Activated CD4-positive, alpha-beta T cell treated with anti-CD3 and anti-CD28 coated beads, Interleukin-2, Interleukin-4, amounts not matched to agents 100 ng/mL and 50 ng/mL, durations not matched to agents 16 hours and 8 hours (primary cell): ENCODE results near the gene ARSK.
A peak's percentile ranks its signal among the peaks of the same experiment; 100 is the strongest.

Experiments
- DNase-seq: peaks from one replicate; pipeline ENCODE4 v3.0.0-alpha.2; 2020; ENCODE audit warnings: low spot score

The ARSK gene, protein sequence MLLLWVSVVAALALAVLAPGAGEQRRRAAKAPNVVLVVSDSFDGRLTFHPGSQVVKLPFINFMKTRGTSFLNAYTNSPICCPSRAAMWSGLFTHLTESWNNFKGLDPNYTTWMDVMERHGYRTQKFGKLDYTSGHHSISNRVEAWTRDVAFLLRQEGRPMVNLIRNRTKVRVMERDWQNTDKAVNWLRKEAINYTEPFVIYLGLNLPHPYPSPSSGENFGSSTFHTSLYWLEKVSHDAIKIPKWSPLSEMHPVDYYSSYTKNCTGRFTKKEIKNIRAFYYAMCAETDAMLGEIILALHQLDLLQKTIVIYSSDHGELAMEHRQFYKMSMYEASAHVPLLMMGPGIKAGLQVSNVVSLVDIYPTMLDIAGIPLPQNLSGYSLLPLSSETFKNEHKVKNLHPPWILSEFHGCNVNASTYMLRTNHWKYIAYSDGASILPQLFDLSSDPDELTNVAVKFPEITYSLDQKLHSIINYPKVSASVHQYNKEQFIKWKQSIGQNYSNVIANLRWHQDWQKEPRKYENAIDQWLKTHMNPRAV

DNA sequence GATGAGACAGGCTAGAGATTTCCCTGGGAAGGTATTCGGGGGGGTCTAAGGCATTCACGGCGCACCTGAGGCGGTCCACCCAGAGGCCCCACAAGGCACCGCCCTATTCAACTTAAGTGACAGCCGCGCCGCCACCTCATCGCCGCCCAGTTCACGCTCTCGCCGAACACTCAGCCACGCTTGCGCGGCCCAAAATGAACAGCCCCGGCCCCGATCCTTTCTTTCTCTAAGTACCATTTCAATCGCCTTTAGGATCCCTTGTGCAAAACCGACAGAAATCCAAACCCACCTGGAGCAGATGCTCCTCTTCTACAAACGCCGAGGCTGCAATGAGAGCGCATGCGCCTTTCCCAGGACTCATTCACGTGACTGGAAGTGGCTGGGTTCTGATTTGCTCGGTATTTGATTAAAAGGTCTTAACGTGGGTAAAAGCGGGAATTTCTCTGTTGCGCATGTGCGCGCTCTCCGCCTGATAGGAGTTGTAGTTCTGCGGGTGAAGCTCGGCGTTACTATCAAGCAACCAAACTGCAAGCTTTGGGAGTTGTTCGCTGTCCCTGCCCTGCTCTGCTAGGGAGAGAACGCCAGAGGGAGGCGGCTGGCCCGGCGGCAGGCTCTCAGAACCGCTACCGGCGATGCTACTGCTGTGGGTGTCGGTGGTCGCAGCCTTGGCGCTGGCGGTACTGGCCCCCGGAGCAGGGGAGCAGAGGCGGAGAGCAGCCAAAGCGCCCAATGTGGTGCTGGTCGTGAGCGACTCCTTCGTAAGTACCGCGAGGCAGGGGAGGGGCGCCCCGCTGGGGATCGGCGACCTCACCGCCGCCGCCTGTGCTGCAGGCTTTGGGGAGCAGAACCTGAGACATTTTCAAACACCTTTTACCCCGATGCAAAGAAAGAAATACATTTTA, at the start of gene ARSK, which contains the start of gene SKIC3:
Gene ARSK (plus strand): TSS at position 455 of the 902 bp plus-strand sequence. CDS start 178 bp downstream, at position 633.
Gene SKIC3 (minus strand): TSS at position 331 of the 902 bp plus-strand sequence. CDS start 7,827 bp downstream, outside the sequence.
- DNase-seq: peak; percentile 97

DNA sequence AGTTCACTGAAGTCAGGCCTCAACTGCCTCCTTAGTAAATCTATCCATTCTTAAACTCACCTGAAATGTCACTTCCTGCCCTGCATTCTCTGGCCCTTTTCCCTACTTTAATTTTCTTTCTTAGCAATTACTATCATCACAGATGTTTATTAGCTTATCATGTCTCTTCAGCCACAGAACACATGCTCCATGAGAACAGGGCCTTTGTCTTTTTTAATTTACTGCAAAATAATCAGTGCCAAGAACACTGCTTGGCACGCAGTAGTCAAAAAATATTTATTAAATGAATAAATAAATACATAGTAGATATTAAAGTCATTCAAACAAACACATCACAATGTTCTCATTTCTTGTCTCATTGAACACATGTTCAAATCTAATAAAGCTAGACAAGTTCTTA, 46.4 kb upstream of the ARSK start:
- no peak for DNase-seq

DNA sequence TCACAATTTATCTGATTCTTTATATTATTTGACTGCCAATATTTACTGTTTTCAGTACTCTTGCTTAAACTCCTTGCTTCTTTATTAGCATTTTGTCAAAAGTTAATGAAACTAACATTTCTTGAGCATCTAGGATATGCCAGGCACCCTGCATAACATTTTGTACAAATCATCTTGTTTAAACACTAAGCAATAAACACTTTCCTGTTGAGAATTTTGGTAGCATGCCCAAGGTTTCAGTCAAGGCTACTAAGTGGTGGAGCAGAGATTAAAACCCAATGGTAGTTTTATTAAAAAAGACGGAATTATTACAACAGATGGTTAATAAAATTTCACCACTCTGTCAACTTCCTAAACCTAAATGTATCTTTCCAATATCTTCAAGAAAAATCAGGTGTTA, 43.3 kb upstream of the ARSK start:
- no peak for DNase-seq

DNA sequence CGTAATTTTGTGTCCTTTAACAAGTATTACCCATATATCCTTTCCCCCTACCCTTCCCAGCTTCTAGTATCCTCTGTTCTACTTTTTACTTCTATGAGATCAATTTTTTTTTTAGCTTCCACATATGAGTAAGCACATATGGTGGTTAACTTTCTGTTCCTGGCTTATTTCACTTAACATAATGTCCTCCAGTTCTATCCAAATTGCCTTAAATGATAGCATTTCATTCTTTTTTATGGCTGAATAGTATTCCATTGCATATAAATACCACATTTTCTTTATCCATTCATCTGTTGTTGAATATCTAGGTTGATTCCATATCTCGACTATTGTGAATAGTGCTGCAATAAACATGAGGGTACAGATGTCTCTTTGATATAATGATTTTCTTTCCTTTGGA, 36.5 kb upstream of the ARSK start:
- no peak for DNase-seq

DNA sequence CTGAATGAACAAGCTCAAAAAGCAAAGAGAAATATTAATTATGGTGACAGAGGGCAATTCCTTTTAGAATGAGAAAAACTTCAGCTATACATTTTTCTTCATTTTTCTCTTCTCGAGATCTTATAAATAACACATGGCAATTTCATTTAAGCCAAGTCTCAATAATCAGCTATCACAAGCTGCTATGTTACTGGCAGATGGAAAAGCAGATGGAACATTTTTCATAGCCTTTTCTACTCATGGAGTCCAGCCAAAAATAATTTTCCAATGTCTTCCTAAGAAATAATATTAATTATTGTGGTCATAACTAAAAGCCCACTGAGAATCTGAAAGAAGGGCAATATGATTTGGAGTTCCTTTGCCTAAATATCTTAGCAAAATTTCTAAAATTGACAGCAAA, 35.8 kb upstream of the ARSK start:
- no peak for DNase-seq

DNA sequence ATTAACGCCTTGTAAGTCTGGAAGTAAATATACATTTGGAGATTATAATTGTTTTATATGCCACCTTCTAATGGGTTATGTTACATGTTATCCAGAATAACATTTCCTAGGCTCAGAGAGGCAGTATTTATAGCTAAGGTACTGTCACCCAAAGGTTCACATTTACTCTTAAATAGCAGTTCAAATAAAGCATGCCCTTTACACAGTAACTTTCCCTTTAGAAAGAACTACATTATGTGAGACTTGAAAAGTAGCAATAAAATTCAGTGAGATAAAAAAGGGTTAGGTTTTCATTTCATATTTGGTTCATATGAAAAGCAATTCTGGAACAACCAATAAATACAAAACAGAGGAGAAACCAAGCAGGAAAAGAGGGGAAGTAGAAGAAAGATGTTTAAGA, 35.2 kb upstream of the ARSK start:
- DNase-seq: no peak

DNA sequence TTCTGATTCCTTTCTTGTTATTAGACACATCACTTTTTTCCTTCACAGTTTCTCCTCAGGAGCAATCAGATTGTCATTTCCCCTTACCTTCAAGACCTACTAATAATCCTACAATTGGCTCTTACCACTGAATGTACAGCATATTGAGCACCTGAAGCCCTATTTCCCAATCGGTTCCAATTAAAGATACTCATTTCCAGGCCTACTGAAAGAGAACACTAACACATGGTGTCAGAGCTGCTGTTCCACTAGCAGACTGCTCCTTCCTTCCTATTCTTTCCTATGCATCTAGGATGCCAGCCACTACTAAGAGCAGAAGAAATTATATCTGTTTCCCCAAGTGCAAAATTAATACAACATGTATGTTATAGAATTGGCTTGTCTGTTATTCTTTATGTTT, 34.7 kb upstream of the ARSK start:
- no peak for DNase-seq

DNA sequence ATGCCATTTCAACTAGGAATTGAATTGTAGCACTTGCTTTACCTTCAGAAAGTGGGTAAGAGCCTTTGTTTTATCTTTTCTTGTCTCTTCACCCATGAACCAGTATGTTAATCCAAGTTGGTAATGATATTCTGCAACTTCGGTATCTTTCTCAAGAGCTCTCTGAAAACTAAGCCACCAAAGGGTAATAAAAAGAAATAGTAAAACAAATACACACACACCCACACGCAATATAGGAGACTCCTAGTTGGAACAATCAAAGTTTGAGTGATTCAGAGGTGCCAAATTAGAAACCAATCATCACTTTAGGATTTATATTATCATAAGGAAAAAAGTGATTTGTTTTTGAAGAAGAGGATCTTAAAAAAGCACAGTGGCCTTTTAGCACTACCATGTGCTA, 30.5 kb upstream of the ARSK start:
- DNase-seq: no peak

DNA sequence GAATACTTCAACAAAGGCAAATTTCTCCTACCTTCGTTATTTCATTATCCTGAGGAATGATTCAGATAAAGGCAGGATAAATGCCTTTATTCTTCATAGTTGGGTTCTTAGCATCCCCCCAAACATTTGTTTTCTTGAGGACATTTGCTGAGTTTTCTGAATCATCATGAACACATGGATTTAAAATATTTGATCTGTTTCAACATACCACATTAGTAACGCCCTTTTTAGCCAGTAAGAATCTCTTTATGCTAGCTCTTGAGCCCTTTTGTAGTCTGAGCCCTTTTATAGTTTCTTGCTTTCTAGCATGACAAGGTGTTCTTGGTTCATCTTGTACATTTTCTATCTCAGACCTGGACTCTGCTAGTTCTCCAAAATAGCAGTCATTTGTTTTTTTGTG, 28.0 kb upstream of the ARSK start:
- no peak for DNase-seq

DNA sequence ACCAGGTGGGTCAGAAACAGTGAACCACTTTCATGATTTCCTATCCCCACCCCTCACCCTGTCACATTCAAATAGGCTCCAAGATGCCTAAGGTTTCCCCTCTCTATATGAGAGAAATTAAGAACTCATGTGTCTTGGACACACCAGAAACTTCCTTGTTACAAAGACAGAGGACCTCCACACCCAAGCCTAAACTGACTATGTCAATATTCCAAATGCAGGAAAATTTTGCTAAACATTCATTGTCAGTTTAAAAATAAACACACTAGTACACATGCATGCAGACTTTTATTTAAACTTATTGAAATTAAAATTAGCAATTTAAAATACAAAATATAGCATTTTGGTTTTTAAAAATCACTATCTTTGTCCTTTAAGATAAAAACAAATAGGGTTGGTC, 26.3 kb upstream of the ARSK start:
- DNase-seq: no peak

DNA sequence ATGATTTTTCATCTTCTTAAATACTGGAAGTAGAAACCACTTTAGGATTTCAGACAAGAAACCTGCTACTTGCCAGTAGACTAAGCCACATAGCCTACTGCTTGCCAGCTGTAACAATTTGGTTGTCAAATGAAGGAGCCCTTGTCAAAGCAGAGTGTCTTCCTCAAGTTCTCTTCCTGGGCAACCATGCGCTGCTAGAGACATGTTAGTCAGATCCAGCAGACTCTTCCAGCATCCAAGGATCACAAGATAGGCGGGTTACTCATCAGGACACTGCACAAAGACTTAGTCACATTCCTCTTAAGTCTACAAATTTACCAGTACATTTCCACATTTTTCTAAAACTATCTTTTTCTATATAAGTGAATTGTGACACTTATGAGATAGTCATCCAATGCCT, 24.5 kb upstream of the ARSK start:
- DNase-seq: no peak

DNA sequence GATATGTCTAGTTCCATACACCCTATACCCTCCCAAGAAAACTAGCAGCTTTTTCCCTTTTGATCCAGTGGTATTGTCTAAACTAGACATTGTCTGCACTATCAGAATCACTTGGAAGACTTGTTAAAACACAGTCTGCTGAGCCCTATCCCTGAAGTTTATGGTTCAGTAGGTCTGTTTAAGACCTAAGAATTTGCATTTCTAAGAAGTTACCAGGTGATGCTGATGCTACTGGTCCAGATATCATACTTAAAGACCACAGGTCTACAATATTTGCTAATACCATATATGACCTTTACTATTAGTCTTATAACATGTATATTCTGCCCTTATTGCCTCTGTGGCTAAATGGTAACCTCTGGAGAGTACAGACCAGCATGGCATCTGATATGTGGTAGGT, 23.4 kb upstream of the ARSK start:
- DNase-seq: no peak

DNA sequence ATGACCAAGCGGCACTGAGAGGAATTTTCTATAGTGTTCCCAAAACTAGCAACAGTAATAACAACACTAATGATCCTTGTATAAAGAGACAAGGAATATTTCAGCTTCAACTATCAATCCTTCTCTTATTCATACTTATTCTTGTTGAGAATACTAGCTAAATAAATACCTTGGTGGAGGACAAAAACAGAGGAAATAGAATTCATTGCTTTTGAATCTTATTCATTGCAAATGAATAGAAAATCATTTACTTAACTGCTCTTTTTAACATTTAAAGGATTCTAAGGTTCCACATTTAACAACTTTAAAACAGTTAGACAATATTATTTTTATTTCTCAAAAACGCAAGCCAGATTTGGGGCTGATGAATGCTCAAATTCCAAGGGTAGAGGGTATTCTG, 22.5 kb upstream of the ARSK start:
- no peak for DNase-seq

DNA sequence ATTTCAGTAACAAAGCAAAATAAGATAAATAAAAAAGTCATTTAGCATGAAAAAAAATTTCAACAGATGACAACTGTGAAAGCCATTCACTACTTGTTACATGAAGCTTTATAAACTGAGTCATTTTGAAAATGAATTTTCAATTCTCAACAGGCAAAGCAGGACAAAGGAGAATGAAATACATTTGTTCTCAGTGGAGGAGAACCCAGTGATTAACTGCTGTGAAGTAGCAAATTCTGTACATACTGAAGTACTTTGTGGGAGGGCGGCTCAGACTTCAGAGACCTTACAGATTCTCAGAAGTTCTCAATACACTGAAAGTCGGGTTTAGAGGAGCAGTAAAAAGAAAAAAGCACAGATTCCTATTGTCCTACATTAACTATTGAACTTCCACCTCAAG, 21.8 kb upstream of the ARSK start:
- no peak for DNase-seq

DNA sequence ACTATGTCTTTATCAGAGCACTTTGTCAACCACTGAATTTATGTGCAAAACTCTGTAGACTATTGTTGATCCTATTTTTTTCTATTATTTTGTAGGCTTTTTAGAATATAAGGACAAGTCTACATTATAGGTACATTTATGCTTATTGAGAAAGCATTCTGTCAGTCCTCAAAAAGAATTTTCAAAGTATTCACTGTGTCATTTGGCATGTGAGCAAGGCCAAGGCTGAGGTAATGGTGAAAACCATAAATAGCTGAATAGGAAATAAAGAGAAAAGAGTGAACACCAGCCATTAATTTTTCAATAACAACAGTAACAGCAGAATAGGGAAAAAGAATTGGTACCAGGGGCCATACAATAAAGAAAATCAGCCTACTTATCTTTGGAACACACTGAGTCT, 21.1 kb upstream of the ARSK start:
- no peak for DNase-seq

DNA sequence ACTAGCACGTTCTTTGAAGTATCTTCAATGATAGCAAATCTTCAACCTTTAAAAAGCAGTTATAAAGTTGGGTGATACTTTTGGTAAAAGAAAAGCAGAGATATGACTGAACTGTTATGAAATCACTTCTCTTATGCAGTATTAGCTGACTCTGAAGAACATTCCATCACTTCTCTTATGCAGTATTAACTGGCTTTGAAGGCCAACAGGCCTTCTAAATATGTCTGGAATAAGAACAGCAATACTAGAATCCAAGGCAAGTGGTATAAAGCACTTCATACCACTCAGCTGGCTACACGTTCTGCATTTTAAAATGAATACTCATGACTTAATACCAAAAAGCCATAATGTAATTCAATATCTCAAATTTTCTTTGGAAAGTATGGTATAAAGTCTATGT, 17.4 kb upstream of the ARSK start:
- no peak for DNase-seq

DNA sequence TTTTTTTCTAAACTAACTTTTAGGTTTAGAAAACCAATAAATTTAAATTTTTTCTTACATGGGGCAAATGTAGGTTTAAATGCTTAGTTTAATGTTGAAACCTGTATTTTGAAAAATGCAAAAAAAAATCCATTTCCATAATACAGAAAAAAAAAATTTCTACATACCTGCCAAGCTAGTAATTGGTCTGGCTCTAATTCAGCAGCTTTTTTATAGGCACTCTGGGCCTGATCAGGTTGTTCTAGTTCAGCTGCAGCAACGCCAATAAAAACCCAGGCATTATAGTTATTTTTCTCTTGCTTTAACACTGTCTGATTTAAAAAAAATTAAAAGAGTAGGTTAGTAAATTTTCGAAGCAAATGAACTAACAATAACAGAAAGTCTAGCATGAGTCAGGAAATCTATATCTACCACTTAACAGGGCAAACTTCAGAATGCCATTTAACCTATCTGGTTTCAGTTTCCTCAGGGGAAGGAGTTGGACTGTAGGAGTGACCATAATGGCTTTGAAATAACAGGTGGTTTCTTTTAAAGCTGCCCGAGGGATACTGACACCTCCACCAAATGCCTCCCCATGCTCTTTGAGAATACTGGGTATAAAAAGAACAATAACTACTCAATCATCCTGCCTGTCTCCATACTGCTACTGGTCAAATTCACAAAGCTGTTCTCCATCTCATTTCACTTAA, 11.7 kb upstream of the ARSK start:
- DNase-seq: no peak

DNA sequence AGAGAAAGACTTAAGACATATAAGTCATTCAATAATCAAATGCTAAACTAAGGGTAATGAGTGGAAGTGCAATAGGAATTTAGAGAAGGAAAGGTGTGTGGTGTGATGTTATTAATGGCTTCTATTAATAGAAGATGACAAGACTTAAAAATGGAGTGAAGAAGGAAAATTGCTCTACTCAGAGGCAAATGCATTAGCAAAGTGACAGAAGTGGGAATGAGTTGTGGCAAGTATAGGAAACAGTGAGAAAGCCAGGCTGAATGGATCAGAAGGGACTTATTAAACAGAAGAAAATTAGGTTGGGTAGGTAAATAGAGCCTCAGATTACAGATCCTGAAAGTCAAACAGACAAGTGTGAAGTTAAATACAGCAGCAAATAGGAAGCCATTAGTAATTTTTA, 5.9 kb upstream of the ARSK start:
- DNase-seq: no peak

DNA sequence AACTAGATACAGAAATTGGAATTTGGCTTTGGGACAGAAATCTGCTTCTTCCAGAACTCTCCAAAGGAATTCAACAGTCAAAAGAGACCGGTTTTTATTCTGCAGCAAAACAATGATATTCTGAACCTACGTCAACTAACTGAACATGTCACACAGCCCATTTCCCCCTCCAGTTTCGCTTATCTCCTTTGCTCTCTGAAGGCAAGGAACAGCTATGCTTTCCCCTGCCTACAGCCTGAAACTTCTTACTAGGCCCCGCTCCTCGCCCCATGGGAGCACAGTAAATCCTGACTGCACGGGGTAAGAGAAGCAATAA, 612 bp upstream of the ARSK start:
- no peak for DNase-seq

DNA sequence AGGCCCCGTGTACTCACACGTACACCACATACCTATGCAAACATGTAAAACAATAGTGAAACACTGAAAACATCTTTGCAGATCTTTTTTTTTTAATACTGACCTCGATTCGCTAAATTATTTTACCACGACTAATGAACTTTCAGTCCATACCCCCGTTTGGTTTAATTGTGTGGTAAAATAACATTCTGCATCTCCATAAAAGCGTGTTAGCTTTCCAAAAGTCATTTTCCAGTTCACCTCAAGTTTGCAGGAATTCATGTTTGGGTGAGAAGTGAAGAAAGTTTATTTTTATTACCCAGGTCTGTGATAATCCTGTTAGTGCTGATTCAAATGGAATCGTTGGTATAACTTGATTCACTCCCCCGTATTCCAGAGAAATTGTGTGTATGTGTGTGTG, 652 bp downstream of the ARSK start:
- DNase-seq: no peak

DNA sequence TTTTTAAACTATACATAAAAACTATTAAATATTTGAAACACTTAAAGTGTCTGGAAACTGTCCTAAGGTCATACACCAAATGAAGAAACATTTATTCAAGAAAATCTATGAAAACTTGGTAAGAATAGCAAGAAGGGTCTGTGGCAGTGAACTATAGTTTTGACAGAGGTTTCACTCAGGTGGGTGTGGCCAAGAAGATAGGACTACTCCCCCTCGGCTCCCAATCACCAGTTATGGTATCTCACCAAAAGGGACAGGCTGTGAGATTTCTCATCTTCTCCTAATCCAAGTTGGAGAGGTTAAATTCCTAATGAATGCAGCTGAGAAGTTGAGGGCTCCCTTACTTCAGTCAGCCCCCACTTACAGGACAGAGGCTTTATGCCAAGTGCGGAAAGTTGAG, 2.9 kb downstream of the ARSK start:
- no peak for DNase-seq

DNA sequence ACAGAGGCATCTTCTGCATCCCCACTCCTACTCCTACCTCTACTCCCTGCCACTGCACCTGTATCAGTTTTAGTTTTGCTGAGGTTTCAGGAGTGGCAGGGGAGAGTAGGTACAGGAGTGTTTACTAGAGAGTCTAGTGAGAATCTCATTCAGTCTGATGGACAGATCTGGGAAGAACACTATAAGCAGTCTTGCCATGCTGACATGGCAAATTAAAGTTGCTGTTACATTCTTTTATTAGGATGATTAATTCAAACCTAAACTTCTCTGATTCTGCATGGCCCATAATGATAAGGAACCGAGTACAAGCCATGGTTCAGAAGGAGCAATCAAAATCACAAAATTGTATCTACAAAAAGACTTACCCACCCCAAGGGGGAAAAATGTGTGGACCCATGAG, 7.4 kb downstream of the ARSK start:
- no peak for DNase-seq

DNA sequence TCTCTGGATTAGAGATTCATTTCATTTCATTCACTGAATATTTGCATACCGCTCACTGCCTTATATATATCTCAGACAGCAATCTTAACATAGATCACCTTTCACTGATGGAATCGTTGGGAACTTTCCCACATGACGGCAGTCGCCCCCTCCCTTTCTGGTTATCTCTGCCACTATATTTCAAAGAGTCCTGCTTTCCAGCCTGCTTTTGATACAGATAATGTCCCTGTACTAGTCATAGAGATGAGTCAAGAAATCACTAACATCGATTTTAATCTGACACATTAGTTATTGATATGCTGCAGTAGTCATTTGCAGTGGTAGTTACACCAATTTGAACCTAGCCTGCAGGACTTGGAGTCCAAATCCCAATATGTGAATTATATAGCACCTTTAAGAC, 8.5 kb downstream of the ARSK start:
- no peak for DNase-seq
